HEK293 (cell line): Measurements from ENCODE around the gene ING1.
A peak's percentile ranks its signal among the peaks of the same experiment; 100 is the strongest.

ENCODE experiments used
- BCL11B ChIP-seq: fragments of 450-650 bp; formaldehyde crosslinking; IDR thresholded peaks from 2 replicates; pipeline ENCODE4 v1.5.1; 2016; ENCODE audit warnings: low read depth, missing biosample characterization, missing genetic modification characterization
- BCL6B ChIP-seq: fragments of 450-650 bp; formaldehyde crosslinking; IDR thresholded peaks from 2 replicates; pipeline ENCODE4 v1.5.1; 2017; ENCODE audit warnings: missing biosample characterization, missing genetic modification characterization
- GLIS2 ChIP-seq: fragments of 450-650 bp; formaldehyde crosslinking; IDR thresholded peaks from 2 replicates; pipeline ENCODE4 v1.5.1; 2016; ENCODE audit warnings: missing biosample characterization, missing genetic modification characterization
- HIC1 ChIP-seq: fragments of 450-650 bp; formaldehyde crosslinking; IDR thresholded peaks from 2 replicates; pipeline ENCODE4 v1.5.1; 2016; ENCODE audit warnings: missing biosample characterization, missing genetic modification characterization
- INSM2 ChIP-seq: fragments of 450-650 bp; formaldehyde crosslinking; IDR thresholded peaks from 2 replicates; pipeline ENCODE4 v1.5.1; 2016; ENCODE audit warnings: missing biosample characterization, missing genetic modification characterization
- KLF1 ChIP-seq: fragments of 450-650 bp; formaldehyde crosslinking; IDR thresholded peaks from 2 replicates; pipeline ENCODE4 v1.5.1; 2016; ENCODE audit warnings: missing biosample characterization, missing genetic modification characterization
- KLF10 ChIP-seq: fragments of 450-650 bp; IDR thresholded peaks from 2 replicates; pipeline ENCODE4 v1.5.1; 2018; ENCODE audit warnings: missing biosample characterization, mild to moderate bottlenecking, missing genetic modification characterization
- OSR2 ChIP-seq: fragments of 450-650 bp; formaldehyde crosslinking; IDR thresholded peaks from 2 replicates; pipeline ENCODE4 v1.5.1; 2016; ENCODE audit warnings: missing biosample characterization, missing genetic modification characterization
- PRDM2 ChIP-seq: fragments of 450-650 bp; formaldehyde crosslinking; IDR thresholded peaks from 2 replicates; pipeline ENCODE4 v1.5.1; 2016; ENCODE audit warnings: missing biosample characterization, missing genetic modification characterization, borderline replicate concordance
- SALL2 ChIP-seq: fragments of 450-650 bp; formaldehyde crosslinking; IDR thresholded peaks from 2 replicates; pipeline ENCODE4 v1.5.0; 2017; ENCODE audit warnings: missing biosample characterization, mild to moderate bottlenecking, missing genetic modification characterization, borderline replicate concordance
- SP7 ChIP-seq: fragments of 450-650 bp; formaldehyde crosslinking; IDR thresholded peaks from 2 replicates; pipeline ENCODE4 v1.5.1; 2016; ENCODE audit warnings: missing biosample characterization, missing genetic modification characterization
- ZBTB20 ChIP-seq: fragments of 450-650 bp; formaldehyde crosslinking; IDR thresholded peaks from 2 replicates; pipeline ENCODE4 v1.5.1; 2016; ENCODE audit warnings: missing biosample characterization, missing genetic modification characterization
- ZIC2 ChIP-seq: fragments of 450-650 bp; formaldehyde crosslinking; IDR thresholded peaks from 2 replicates; pipeline ENCODE4 v1.5.1; 2016; ENCODE audit warnings: missing biosample characterization, missing genetic modification characterization
- ZNF146 ChIP-seq: fragments of 450-650 bp; formaldehyde crosslinking; IDR thresholded peaks from 2 replicates; pipeline ENCODE4 v1.5.1; 2016; ENCODE audit warnings: missing biosample characterization, missing genetic modification characterization
- ZNF214 ChIP-seq: fragments of 450-650 bp; formaldehyde crosslinking; IDR thresholded peaks from 2 replicates; pipeline ENCODE4 v1.5.1; 2017; ENCODE audit warnings: missing biosample characterization, mild to moderate bottlenecking, missing genetic modification characterization, borderline replicate concordance
- ZNF223 ChIP-seq: fragments of 450-650 bp; formaldehyde crosslinking; IDR thresholded peaks from 2 replicates; pipeline ENCODE4 v1.5.1; 2016; ENCODE audit warnings: missing biosample characterization, missing genetic modification characterization
- ZNF248 ChIP-seq: fragments of 450-650 bp; formaldehyde crosslinking; IDR thresholded peaks from 2 replicates; pipeline ENCODE4 v1.5.1; 2017; ENCODE audit warnings: missing biosample characterization, missing genetic modification characterization
- ZNF266 ChIP-seq: fragments of 450-650 bp; formaldehyde crosslinking; IDR thresholded peaks from 2 replicates; pipeline ENCODE4 v1.5.1; 2016; ENCODE audit warnings: missing biosample characterization, missing genetic modification characterization, low read depth
- ZNF311 ChIP-seq: fragments of 450-650 bp; formaldehyde crosslinking; IDR thresholded peaks from 2 replicates; pipeline ENCODE4 v1.5.1; 2017; ENCODE audit warnings: missing biosample characterization, missing genetic modification characterization, borderline replicate concordance
- ZNF513 ChIP-seq: fragments of 450-650 bp; IDR thresholded peaks from 2 replicates; pipeline ENCODE4 v1.5.1; 2018; ENCODE audit warnings: missing biosample characterization, missing genetic modification characterization
- ZNF558 ChIP-seq: fragments of 450-650 bp; formaldehyde crosslinking; IDR thresholded peaks from 2 replicates; pipeline ENCODE4 v1.5.1; 2016; ENCODE audit warnings: missing biosample characterization, missing genetic modification characterization
- ZNF561 ChIP-seq: fragments of 450-650 bp; IDR thresholded peaks from 2 replicates; pipeline ENCODE4 v1.5.1; 2018; ENCODE audit warnings: missing biosample characterization, missing genetic modification characterization, borderline replicate concordance
- ZNF624 ChIP-seq: fragments of 450-650 bp; formaldehyde crosslinking; IDR thresholded peaks from 2 replicates; pipeline ENCODE4 v1.5.1; 2017; ENCODE audit warnings: missing biosample characterization, missing genetic modification characterization
- ZNF645 ChIP-seq: fragments of 450-650 bp; formaldehyde crosslinking; IDR thresholded peaks from 2 replicates; pipeline ENCODE4; 2016; ENCODE audit warnings: missing biosample characterization, missing genetic modification characterization
- ZNF654 ChIP-seq: fragments of 450-650 bp; formaldehyde crosslinking; IDR thresholded peaks from 2 replicates; pipeline ENCODE4 v1.5.1; 2016; ENCODE audit warnings: low read depth, missing biosample characterization, missing genetic modification characterization

ING1 gene

GRCh38 chr13:110714797-110715394 lies 1.4 kb downstream of the ING1 start (continued):
- TF ChIP-seq HIC1 (peak; percentile 63; the same call in 1 of the 2 replicates), ZNF513 (tag by site-specific recombination) (no peak), BCL6B (no peak), ZNF214 (tag by site-specific recombination) (no peak), ZNF645 (tag by site-specific recombination) (0 out of 2 replicates have a peak, but pooled peaks have one; percentile 76), PRDM2 (no peak), ZNF248 (tag by site-specific recombination) (no peak), GLIS2 (tag by site-specific recombination) (peak; percentile 95), OSR2 (no peak), ZNF311 (tag by site-specific recombination) (no peak), ZNF624 (tag by site-specific recombination) (0 out of 2 replicates have a peak, but pooled peaks have one; percentile 38), ZIC2 (tag by site-specific recombination) (peak; percentile 56), ZBTB20 (tag by site-specific recombination) (peak; percentile 80), INSM2 (tag by site-specific recombination) (no peak; the same call in 1 of the 2 replicates), KLF1 (tag by site-specific recombination) (peak; percentile 25; the same call in 1 of the 2 replicates), ZNF561 (tag by site-specific recombination) (peak; percentile 77; the same call in 1 of the 2 replicates), ZNF146 (tag by site-specific recombination) (peak; percentile 27; the same call in 1 of the 2 replicates), ZNF223 (no peak), ZNF266 (tag by site-specific recombination) (no peak), BCL11B (tag by site-specific recombination) (peak; percentile 91), ZNF654 (tag by site-specific recombination) (no peak), ZNF558 (tag by site-specific recombination) (peak; percentile 59; the same call in 1 of the 2 replicates), KLF10 (tag by site-specific recombination) (peak; percentile 30; the same call in 1 of the 2 replicates), SP7 (tag by site-specific recombination) (peak; percentile 74), SALL2 (tag by site-specific recombination) (no peak)
